HG02759 (cell line): ENCODE results near the gene HMCN2.
"Not testable (repeated sequence)": the region's sequence is repeated elsewhere in the genome, so short reads cannot be mapped to it uniquely, and the experiment has no call there.

ENCODE experiments used
- ATAC-seq: cut with Tn5 transposase; IDR thresholded peaks from one replicate; pipeline ENCODE4 v1.9.1; 2021; ENCODE audit warnings: mild to moderate bottlenecking, moderate library complexity; ENCODE audit not compliant: unreplicated experiment

Gene HMCN2

GRCh38 chr9:130426883-130427282 is 161.3 kb downstream of the HMCN2 start:
- ATAC-seq, result no peak

GRCh38 chr9:130427326-130427725 is 161.8 kb downstream of the HMCN2 start:
- ATAC-seq, result no peak

- no peak for ATAC-seq
Measured at GRCh38 chr9:130428086-130428665, 162.6 kb downstream of the HMCN2 start.

GRCh38 chr9:130429381-130429780 is 163.8 kb downstream of the HMCN2 start:
- ATAC-seq, result no peak

- no peak for ATAC-seq
Measured at GRCh38 chr9:130429831-130430230, 164.3 kb downstream of the HMCN2 start.

- no peak for ATAC-seq
Measured at GRCh38 chr9:130430232-130430631, 164.7 kb downstream of the HMCN2 start.

- ATAC-seq, result no peak
Measured at GRCh38 chr9:130430734-130431535, 165.4 kb downstream of the HMCN2 start.

GRCh38 chr9:130431536-130432303 is 166.2 kb downstream of the HMCN2 start:
- ATAC-seq, result no peak

GRCh38 chr9:130432362-130432761 is 166.8 kb downstream of the HMCN2 start:
- no peak for ATAC-seq

GRCh38 chr9:130432796-130433167 is 167.2 kb downstream of the HMCN2 start:
- no peak for ATAC-seq

GRCh38 chr9:130433168-130433946 is 167.8 kb downstream of the HMCN2 start:
- ATAC-seq, result no peak

GRCh38 chr9:130433947-130434262 is 168.3 kb downstream of the HMCN2 start:
- ATAC-seq, result no peak

GRCh38 chr9:130434656-130435055 is 169.1 kb downstream of the HMCN2 start:
- not testable (repeated sequence) for ATAC-seq

GRCh38 chr9:130437011-130437789 is 171.6 kb downstream of the HMCN2 start:
- ATAC-seq, result no peak

- ATAC-seq, result no peak
Measured at GRCh38 chr9:130438382-130438981, 172.9 kb downstream of the HMCN2 start.

- no peak for ATAC-seq
Measured at GRCh38 chr9:130441031-130441430, 175.5 kb downstream of the HMCN2 start.

GRCh38 chr9:130442746-130443455 is 177.3 kb downstream of the HMCN2 start:
- no peak for ATAC-seq

GRCh38 chr9:130443456-130443801 is 177.9 kb downstream of the HMCN2 start:
- no peak for ATAC-seq

GRCh38 chr9:130443840-130444492 is 178.4 kb downstream of the HMCN2 start:
- no peak for ATAC-seq
